ENCODE results near the gene KRTAP5-7. TPM values are rescaled to one million over a fixed set of nuclear protein-coding genes. Genes with fewer than 3 reads are reported as not detected.

KRTAP5-7 gene
- total RNA-seq, 1 donor from 2014 or later, result not detected

GRCh38 chr11:71483692-71484091 is 43.4 kb upstream of the KRTAP5-7 start:
- FAIRE-seq (no peak), DNase-seq (ENCODE audit: low read depth) (no peak)
- Histone ChIP-seq H4K20me1 (ENCODE audit: insufficient read depth, low read length) (peaks cover 11% of the 10 kb centered on the region), H3K9ac (ENCODE audit: low read length) (no peak overlapping the region), H3K79me2 (ENCODE audit: insufficient read depth, low read length) (no peaks in the 10 kb centered on the region), H3K27ac (ENCODE audit: low read depth, low read length) (no peak overlapping the region), H3K36me3 (ENCODE audit: insufficient read depth, low read length) (peaks cover 14% of the 10 kb centered on the region), H3K4me3 (ENCODE audit: insufficient read depth, low read depth, low read length) (no peak overlapping the region), H3K4me1 (ENCODE audit: insufficient read depth, low read length) (peaks cover 7% of the 10 kb centered on the region), H3K27me3 (ENCODE audit: insufficient read depth, low read length) (no peaks in the 10 kb centered on the region), H3K4me2 (ENCODE audit: low read length) (no peak overlapping the region), H2AFZ (ENCODE audit: low read depth, low read length) (no peak overlapping the region), H3K9me3 (ENCODE audit: insufficient read depth, low read depth, low read length) (no peaks in the 10 kb centered on the region)
- Mint-ChIP-seq H3K9me3 (ENCODE audit: unreplicated experiment) (no peaks in the 10 kb centered on the region), H3K27ac (ENCODE audit: unreplicated experiment) (no peak overlapping the region), H3K4me1 (ENCODE audit: low read depth, unreplicated experiment) (peaks cover 9% of the 10 kb centered on the region), H3K4me3 (ENCODE audit: unreplicated experiment) (no peak overlapping the region), H3K27me3 (ENCODE audit: low read depth, unreplicated experiment) (no peaks in the 10 kb centered on the region), H3K36me3 (ENCODE audit: low read depth, unreplicated experiment) (peaks cover 46% of the 10 kb centered on the region)
- no peak for TF ChIP-seq EZH2 (IDR thresholded peaks at IDR 0.05; ENCODE audit: insufficient read depth, low read length)
- TF ChIP-seq CTCF (IDR thresholded peaks at IDR 0.05; ENCODE audit: insufficient read depth, low read depth, low read length), result no peak

GRCh38 chr11:71484248-71485062 is 42.6 kb upstream of the KRTAP5-7 start:
- H3K27me3 Mint-ChIP-seq (ENCODE audit: low read depth, unreplicated experiment), result no peaks in the 10 kb centered on the region
- H3K4me3 Mint-ChIP-seq (ENCODE audit: unreplicated experiment), result no peak overlapping the region
- peaks cover 14% of the 10 kb centered on the region for H3K36me3 ChIP-seq (ENCODE audit: insufficient read depth, low read length)
- no peak for TF ChIP-seq CTCF (IDR thresholded peaks at IDR 0.05; ENCODE audit: insufficient read depth, low read depth, low read length)
- TF ChIP-seq EZH2 (IDR thresholded peaks at IDR 0.05; ENCODE audit: insufficient read depth, low read length), result no peak
- H3K4me2 ChIP-seq (ENCODE audit: low read length), result no peak overlapping the region
- no peak overlapping the region for H3K4me3 ChIP-seq (ENCODE audit: insufficient read depth, low read depth, low read length)
- no peak overlapping the region for H3K27ac Mint-ChIP-seq (ENCODE audit: unreplicated experiment)
- no peaks in the 10 kb centered on the region for H3K9me3 ChIP-seq (ENCODE audit: insufficient read depth, low read depth, low read length)
- no peak overlapping the region for H2AFZ ChIP-seq (ENCODE audit: low read depth, low read length)
- H3K79me2 ChIP-seq (ENCODE audit: insufficient read depth, low read length), result no peaks in the 10 kb centered on the region
- H3K9ac ChIP-seq (ENCODE audit: low read length), result no peak overlapping the region
- H3K27ac ChIP-seq (ENCODE audit: low read depth, low read length), result no peak overlapping the region
- no peak for DNase-seq (ENCODE audit: low read depth)
- FAIRE-seq, result no peak
- H3K4me1 ChIP-seq (ENCODE audit: insufficient read depth, low read length), result peaks cover 10% of the 10 kb centered on the region
- no peaks in the 10 kb centered on the region for H3K27me3 ChIP-seq (ENCODE audit: insufficient read depth, low read length)
- peaks cover 48% of the 10 kb centered on the region for H3K36me3 Mint-ChIP-seq (ENCODE audit: low read depth, unreplicated experiment)
- H4K20me1 ChIP-seq (ENCODE audit: insufficient read depth, low read length), result peaks cover 11% of the 10 kb centered on the region
- peaks cover 16% of the 10 kb centered on the region for H3K4me1 Mint-ChIP-seq (ENCODE audit: low read depth, unreplicated experiment)
- H3K9me3 Mint-ChIP-seq (ENCODE audit: unreplicated experiment), result no peaks in the 10 kb centered on the region

- peaks cover 11% of the 10 kb centered on the region for H4K20me1 ChIP-seq (ENCODE audit: insufficient read depth, low read length)
- no peak overlapping the region for H3K27ac Mint-ChIP-seq (ENCODE audit: unreplicated experiment)
- H2AFZ ChIP-seq (ENCODE audit: low read depth, low read length), result no peak overlapping the region
- H3K27ac ChIP-seq (ENCODE audit: low read depth, low read length), result no peak overlapping the region
- H3K36me3 Mint-ChIP-seq (ENCODE audit: low read depth, unreplicated experiment), result peaks cover 54% of the 10 kb centered on the region
- H3K4me3 ChIP-seq (ENCODE audit: insufficient read depth, low read depth, low read length), result no peak overlapping the region
- no peaks in the 10 kb centered on the region for H3K9me3 Mint-ChIP-seq (ENCODE audit: unreplicated experiment)
- H3K4me1 Mint-ChIP-seq (ENCODE audit: low read depth, unreplicated experiment), result peaks cover 18% of the 10 kb centered on the region
- TF ChIP-seq EZH2 (IDR thresholded peaks at IDR 0.05; ENCODE audit: insufficient read depth, low read length) (no peak), CTCF (IDR thresholded peaks at IDR 0.05; ENCODE audit: insufficient read depth, low read depth, low read length) (no peak)
- FAIRE-seq, result no peak
- H3K4me1 ChIP-seq (ENCODE audit: insufficient read depth, low read length), result peaks cover 11% of the 10 kb centered on the region
- no peak for DNase-seq (ENCODE audit: low read depth)
- H3K27me3 ChIP-seq (ENCODE audit: insufficient read depth, low read length), result no peaks in the 10 kb centered on the region
- H3K27me3 Mint-ChIP-seq (ENCODE audit: low read depth, unreplicated experiment), result no peaks in the 10 kb centered on the region
- H3K79me2 ChIP-seq (ENCODE audit: insufficient read depth, low read length), result no peaks in the 10 kb centered on the region
- H3K4me3 Mint-ChIP-seq (ENCODE audit: unreplicated experiment), result no peak overlapping the region
- H3K9me3 ChIP-seq (ENCODE audit: insufficient read depth, low read depth, low read length), result no peaks in the 10 kb centered on the region
- no peak overlapping the region for H3K9ac ChIP-seq (ENCODE audit: low read length)
- no peak overlapping the region for H3K4me2 ChIP-seq (ENCODE audit: low read length)
- peaks cover 14% of the 10 kb centered on the region for H3K36me3 ChIP-seq (ENCODE audit: insufficient read depth, low read length)
These were observed 42.0 kb upstream of the KRTAP5-7 start for GRCh38 chr11:71485063-71485399.
